Stimulated activated naive B cell treated with anti-CD40 and anti-IgM and Interleukin-4, amounts not matched to agents 10 μg/mL and 1 μg/mL and 100 μg/mL, for 72 hours (primary cell): ENCODE results near the gene ALG6.
"Not testable (repeated sequence)": the region's sequence is repeated elsewhere in the genome, so short reads cannot be mapped to it uniquely, and the experiment has no call there.

Experiments used
- ATAC-seq, 2 donors: fragments of 150-1000 bp; cut with Tn5 transposase; replicated peaks; 2 replicates each; pipeline ENCODE4 v1.10.0; 2021; ENCODE audit warnings: moderate library complexity in 1 of 2
- DNase-seq: peaks from one replicate; pipeline ENCODE4 v3.0.0; 2021
- H3K27ac Mint-ChIP-seq: one replicate; pipeline ENCODE4 v1.8.0; 2022; ENCODE audit warnings: mild to moderate bottlenecking, mixed read lengths
- H3K27me3 Mint-ChIP-seq, 2 donors: one replicate each; pipeline ENCODE4 v1.8.0; 2022; ENCODE audit warnings: mixed read lengths in 2 of 2
- H3K36me3 Mint-ChIP-seq, 2 donors: one replicate each; pipeline ENCODE4 v1.8.0; 2022; ENCODE audit warnings: mixed read lengths in 2 of 2, mild to moderate bottlenecking in 1 of 2
- H3K4me1 Mint-ChIP-seq, 2 donors: one replicate each; pipeline ENCODE4 v1.8.0; 2022; ENCODE audit warnings: mixed read lengths in 2 of 2, mild to moderate bottlenecking in 1 of 2
- H3K4me3 Mint-ChIP-seq, 2 donors: one replicate each; pipeline ENCODE4 v1.8.0; 2022; ENCODE audit warnings: mild to moderate bottlenecking in 2 of 2, mixed read lengths in 2 of 2, moderate library complexity in 1 of 2
- H3K9me3 Mint-ChIP-seq, 2 donors: one replicate each; pipeline ENCODE4 v1.8.0; 2022; ENCODE audit warnings: mixed read lengths in 2 of 2, mild to moderate bottlenecking in 1 of 2

The ALG6 gene

DNA sequence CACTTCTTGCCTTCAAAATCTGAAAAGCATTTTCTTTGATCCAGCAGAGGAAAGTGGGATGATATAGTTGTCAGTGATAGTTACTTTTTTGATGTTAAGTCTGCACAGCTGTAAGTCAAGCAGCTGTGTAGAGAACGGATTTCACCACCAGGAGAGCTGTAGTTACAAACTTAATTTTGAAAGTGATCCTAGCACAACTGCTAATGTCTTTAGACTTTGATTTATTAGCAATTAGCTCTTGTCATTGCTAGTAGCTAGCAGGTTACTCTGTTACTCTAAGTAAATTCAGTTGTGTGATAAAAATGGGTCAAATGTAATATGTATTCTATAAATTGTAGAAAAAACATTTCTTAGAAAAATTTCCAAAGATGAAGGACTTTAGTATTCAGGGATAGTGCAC, 46.0 kb downstream of the ALG6 start:
- DNase-seq (no peak), ATAC-seq (no peak)
- Mint-ChIP-seq H3K4me1 (no peaks in the 10 kb centered on the region), H3K27me3 (no peaks in the 10 kb centered on the region), H3K27ac (no peak overlapping the region), H3K36me3 (peaks cover 26 to 39% of the 10 kb centered on the region in 2 donors), H3K9me3 (no peaks in the 10 kb centered on the region), H3K4me3 (no peak overlapping the region)

DNA sequence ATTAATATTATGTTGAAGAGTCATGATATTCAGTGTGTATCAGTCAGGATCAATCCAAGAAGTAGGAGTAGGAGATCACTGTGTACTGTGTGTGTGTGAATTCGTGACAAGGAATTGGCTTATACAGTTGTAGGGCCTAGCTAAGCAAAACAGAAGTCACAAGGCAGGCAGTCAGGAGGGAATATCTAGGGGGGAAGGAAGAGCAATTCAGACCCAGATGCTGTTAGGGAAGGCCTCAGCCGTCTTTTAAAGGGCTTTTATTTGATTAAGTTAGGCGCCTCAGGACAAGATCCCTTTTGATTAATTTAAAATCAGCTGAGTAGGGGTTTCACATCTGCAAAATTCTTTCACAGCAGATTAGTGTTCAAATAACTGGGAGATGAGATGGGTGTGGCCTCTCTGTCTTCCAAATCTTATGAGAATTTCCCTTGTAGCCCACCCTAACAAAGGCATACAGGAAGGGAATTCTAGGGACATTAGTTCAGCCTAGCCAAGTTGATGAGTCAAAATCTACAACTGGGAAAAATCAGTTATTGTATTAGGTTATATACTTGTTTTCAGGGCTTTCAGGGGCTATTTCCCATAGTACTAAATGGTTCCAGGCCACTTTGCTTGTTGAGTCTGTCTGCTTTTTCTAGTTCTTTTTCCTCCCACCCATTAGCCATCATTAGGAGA, 47.4 kb downstream of the ALG6 start:
- no peak for ATAC-seq
- no peak overlapping the region for H3K4me3 Mint-ChIP-seq
- no peaks in the 10 kb centered on the region for H3K27me3 Mint-ChIP-seq
- H3K4me1 Mint-ChIP-seq: no peaks in the 10 kb centered on the region
- peaks cover 27 to 44% of the 10 kb centered on the region in 2 donors for H3K36me3 Mint-ChIP-seq
- H3K27ac Mint-ChIP-seq: no peak overlapping the region
- DNase-seq: no peak
- no peaks in the 10 kb centered on the region for H3K9me3 Mint-ChIP-seq

DNA sequence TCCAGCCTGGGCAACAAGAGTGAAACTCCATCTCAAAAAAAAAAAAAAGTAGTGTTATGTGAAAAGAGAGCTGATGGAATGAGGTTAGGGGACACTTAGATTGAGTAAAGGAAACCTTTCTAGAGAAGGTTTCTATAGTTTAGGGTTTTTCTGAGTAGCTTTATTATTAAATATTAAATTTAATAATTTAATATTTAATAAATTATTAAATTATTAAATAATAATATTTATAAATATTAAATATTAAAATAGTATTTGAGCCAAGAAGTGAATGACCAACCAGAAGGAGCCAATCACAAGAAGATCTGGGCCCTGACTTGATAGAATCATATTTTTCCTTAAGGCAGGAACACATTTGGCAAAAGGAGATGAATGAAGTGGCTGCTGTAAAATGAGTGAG, 50.7 kb downstream of the ALG6 start:
- no peaks in the 10 kb centered on the region for H3K4me1 Mint-ChIP-seq
- no peak overlapping the region for H3K27ac Mint-ChIP-seq
- H3K36me3 Mint-ChIP-seq: peaks cover 30 to 50% of the 10 kb centered on the region in 2 donors
- H3K27me3 Mint-ChIP-seq: no peaks in the 10 kb centered on the region
- no peak overlapping the region for H3K4me3 Mint-ChIP-seq
- ATAC-seq (no peak), DNase-seq (no peak)
- H3K9me3 Mint-ChIP-seq: no peaks in the 10 kb centered on the region

DNA sequence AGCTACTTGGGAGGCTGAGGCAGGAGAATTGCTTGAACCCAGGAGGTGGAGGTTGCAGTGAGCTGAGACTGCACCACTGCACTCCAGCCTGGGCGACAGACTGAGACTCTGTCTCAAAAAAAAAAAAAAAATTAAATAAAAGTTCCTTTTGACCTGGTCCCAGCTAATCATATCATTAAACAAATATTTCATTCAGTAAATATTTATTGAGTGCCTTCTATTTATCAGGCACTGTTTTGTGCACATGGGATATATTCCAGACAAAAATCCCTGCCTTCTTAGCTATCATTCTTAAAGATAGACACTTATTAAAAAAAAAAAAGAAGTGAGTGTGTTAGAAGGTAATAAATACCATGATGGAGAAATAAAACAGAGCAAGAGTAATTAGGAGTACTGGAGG, 53.3 kb downstream of the ALG6 start:
- not testable (repeated sequence) for H3K4me1 Mint-ChIP-seq, ATAC-seq, DNase-seq, H3K4me3 Mint-ChIP-seq, H3K27me3 Mint-ChIP-seq, H3K9me3 Mint-ChIP-seq, H3K27ac Mint-ChIP-seq
- H3K36me3 Mint-ChIP-seq: peaks cover 26 to 38% of the 10 kb centered on the region in 2 donors

DNA sequence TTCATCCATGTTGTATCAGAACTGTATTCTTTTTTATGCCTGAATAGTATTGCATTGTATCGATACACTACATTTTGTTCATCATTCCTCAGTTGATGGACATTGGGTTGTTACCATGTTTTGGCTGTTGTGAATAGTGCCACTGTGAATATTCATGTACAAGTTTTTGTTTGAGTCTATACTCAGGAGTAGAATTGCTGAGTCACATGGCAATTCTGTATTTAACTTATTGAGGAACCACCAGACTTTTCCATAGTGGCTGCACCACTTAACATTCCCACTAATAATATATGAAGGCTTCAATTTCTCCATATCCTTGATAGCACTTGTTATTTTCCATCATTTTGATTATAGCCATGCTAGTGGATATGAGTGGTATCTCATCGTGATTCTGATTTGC, 56.2 kb downstream of the ALG6 start:
- Mint-ChIP-seq H3K27ac (no peak overlapping the region), H3K4me3 (no peak overlapping the region)
- no peak for DNase-seq

DNA sequence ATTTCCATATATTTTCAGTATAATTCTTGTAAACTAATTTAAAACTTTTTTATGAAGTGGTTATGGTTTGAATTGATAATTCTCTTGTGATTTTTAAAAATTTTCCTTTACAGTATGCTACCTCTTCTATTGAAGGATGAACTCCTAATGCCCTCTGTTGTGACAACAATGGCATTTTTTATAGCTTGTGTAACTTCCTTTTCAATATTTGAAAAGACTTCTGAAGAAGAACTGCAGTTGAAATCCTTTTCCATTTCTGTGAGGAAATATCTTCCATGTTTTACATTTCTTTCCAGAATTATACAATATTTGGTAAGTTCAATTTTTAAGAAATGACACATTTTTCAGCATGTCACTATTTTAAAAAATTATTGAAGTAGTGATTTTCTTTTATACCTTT, 61.4 kb downstream of the ALG6 start:
- ATAC-seq: no peak
- DNase-seq: no peak
- Mint-ChIP-seq H3K27me3 (no peaks in the 10 kb centered on the region), H3K4me1 (no peaks in the 10 kb centered on the region), H3K36me3 (peaks cover 15 to 23% of the 10 kb centered on the region in 2 donors), H3K4me3 (no peak overlapping the region), H3K9me3 (peaks cover 3 to 4% of the 10 kb centered on the region in 2 donors), H3K27ac (no peak overlapping the region)

More for the DNA sequence above, 56.2 kb downstream of the ALG6 start:
- Mint-ChIP-seq H3K4me1 (no peaks in the 10 kb centered on the region), H3K9me3 (no peaks in the 10 kb centered on the region), H3K36me3 (peaks cover 16 to 25% of the 10 kb centered on the region in 2 donors), H3K27me3 (no peaks in the 10 kb centered on the region)
- ATAC-seq: no peak

DNA sequence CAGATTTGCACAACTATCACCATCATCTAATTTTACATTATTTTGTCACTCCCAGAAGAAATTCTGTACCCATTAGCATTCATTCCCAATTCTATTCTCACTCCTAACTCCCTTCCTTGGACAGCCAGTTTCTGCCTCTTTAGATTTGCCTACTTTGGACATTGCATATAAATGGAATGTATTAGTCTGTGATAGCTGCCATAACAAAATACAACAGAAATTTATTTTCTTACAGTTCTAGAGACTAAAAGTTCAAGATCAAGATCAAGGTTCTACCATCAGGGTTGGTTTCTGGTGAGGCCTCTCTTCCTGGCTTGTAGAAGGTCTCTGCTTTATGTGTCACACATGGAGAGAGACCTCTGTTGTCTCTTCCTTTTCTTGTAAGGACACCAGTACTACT, 61.9 kb downstream of the ALG6 start:
- H3K4me3 Mint-ChIP-seq: no peak overlapping the region
- no peak for DNase-seq
- H3K36me3 Mint-ChIP-seq: peaks cover 15 to 23% of the 10 kb centered on the region in 2 donors
- no peak overlapping the region for H3K27ac Mint-ChIP-seq
- no peaks in the 10 kb centered on the region for H3K27me3 Mint-ChIP-seq
- no peaks in the 10 kb centered on the region for H3K4me1 Mint-ChIP-seq
- H3K9me3 Mint-ChIP-seq: peaks cover 3 to 4% of the 10 kb centered on the region in 2 donors
- ATAC-seq: no peak

DNA sequence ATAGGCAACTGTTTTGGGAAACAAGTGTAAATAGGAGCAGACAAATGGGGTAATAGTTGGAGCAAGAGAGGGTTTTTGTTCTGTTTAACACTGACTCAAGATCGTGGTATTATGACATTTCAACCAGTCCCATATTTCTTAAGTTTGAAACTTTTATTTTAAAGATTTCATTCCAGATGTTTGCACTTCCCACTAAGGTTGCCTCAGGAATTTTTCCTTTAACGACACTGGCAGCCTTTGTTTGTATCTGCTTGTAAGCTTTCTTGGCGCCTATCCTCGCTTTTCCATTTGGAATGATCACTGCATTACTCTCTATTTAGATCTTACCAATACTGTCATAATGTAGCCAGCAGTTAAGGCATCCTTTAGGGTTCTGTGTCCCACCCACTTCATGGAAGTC, 67.7 kb downstream of the ALG6 start:
- peaks cover 9 to 10% of the 10 kb centered on the region in 2 donors for H3K36me3 Mint-ChIP-seq
- ATAC-seq (no peak), DNase-seq (no peak)
- no peaks in the 10 kb centered on the region for H3K4me1 Mint-ChIP-seq
- no peak overlapping the region for H3K27ac Mint-ChIP-seq
- H3K4me3 Mint-ChIP-seq: no peak overlapping the region
- no peaks in the 10 kb centered on the region for H3K27me3 Mint-ChIP-seq
- H3K9me3 Mint-ChIP-seq: no peaks in the 10 kb centered on the region

DNA sequence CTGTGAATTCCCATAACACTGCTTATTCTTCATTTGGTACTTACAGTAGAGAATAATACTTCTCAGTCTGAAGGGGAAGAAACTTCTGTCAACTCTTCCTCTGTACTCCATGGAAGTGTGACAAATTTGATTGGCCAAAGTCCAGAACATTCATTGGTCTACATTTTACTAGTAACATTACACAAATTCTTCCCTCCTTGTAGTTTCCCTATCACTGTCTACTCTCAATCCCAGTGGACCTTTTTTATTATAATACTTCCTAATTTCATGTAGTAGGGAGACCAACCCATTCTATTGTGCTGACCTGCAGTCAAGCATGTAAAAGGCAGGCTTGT, 74.7 kb downstream of the ALG6 start:
- Mint-ChIP-seq H3K4me3 (no peak overlapping the region), H3K9me3 (no peaks in the 10 kb centered on the region), H3K27ac (no peak overlapping the region), H3K36me3 (peaks cover 1 to 10% of the 10 kb centered on the region in 2 donors), H3K27me3 (no peaks in the 10 kb centered on the region), H3K4me1 (peaks cover 3 to 13% of the 10 kb centered on the region in 2 donors)
- no peak for DNase-seq
- no peak for ATAC-seq

DNA sequence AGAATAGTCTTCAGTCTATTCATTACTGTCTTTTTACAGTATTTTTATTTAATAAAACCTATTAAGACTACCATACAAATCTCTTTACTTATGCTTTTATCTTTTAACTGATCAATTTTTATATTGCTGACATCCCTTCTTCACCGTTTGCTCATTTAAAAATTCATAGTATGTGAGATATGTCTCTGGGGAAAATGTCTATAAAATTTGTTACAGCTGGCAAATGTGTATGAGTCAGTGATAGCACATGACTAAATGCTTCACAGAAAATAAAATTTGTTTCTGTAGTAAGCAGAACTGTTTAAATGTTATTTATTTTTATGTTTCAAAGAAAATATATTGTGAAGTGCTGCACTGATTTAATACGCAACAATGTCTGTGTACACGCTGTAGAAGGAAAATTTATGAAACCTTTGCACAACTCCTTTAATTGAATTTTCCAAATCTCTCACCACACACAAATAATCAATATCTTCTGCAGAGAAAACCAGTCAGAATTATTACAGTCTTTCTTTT, 81.4 kb downstream of the ALG6 start:
- H3K9me3 Mint-ChIP-seq: no peaks in the 10 kb centered on the region
- ATAC-seq (no peak), DNase-seq (no peak)
- no peak overlapping the region for H3K4me3 Mint-ChIP-seq
- H3K36me3 Mint-ChIP-seq: peaks cover 2 to 7% of the 10 kb centered on the region in 2 donors
- no peak overlapping the region for H3K27ac Mint-ChIP-seq
- no peaks in the 10 kb centered on the region for H3K4me1 Mint-ChIP-seq
- no peaks in the 10 kb centered on the region for H3K27me3 Mint-ChIP-seq

DNA sequence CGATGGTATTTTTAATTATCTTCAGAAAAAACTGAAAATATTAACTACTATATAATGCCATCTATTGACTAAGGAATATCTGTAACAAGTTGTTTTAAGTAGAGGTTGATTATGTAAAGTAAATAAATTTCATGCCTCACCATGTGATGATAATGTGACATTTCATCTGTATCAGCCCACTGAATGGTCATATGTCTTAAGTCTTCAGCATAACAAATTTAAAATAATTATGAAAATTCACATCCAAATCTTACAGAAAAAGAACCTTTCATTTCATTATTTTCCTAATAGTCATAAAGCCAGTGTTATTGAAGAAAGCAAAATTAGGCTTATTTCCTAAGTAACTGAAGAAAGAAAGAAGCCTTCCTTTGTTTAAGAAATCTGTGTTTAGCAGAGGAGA, 83.0 kb downstream of the ALG6 start:
- H3K4me3 Mint-ChIP-seq: no peak overlapping the region
- no peak overlapping the region for H3K27ac Mint-ChIP-seq
- no peaks in the 10 kb centered on the region for H3K4me1 Mint-ChIP-seq
- no peaks in the 10 kb centered on the region for H3K27me3 Mint-ChIP-seq
- DNase-seq (no peak), ATAC-seq (no peak)
- no peaks in the 10 kb centered on the region for H3K9me3 Mint-ChIP-seq
- peaks cover 2 to 7% of the 10 kb centered on the region in 2 donors for H3K36me3 Mint-ChIP-seq

DNA sequence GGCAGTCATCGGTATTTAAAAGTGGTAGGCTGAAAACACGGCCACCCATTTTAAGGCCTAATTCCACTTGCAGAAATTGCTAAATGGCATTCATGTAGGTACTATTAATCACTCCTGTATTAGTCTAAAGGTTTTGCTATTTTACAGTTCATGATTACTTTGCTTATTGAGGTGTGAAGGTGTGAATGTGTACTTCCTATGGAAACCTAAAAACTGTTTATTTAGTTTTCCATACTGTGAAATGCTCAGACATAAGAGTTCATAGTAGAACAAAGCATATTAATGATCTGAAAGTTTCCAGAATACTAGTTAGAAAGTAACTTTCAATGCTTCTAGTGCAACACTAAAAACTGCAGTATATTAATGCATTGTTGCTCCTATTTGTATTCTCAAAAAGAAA, 85.8 kb downstream of the ALG6 start:
- no peak overlapping the region for H3K27ac Mint-ChIP-seq
- H3K9me3 Mint-ChIP-seq: no peaks in the 10 kb centered on the region
- ATAC-seq: no peak
- no peak for DNase-seq
- H3K36me3 Mint-ChIP-seq: peaks cover 5 to 12% of the 10 kb centered on the region in 2 donors
- no peak overlapping the region for H3K4me3 Mint-ChIP-seq
- no peaks in the 10 kb centered on the region for H3K4me1 Mint-ChIP-seq
- H3K27me3 Mint-ChIP-seq: no peaks in the 10 kb centered on the region

DNA sequence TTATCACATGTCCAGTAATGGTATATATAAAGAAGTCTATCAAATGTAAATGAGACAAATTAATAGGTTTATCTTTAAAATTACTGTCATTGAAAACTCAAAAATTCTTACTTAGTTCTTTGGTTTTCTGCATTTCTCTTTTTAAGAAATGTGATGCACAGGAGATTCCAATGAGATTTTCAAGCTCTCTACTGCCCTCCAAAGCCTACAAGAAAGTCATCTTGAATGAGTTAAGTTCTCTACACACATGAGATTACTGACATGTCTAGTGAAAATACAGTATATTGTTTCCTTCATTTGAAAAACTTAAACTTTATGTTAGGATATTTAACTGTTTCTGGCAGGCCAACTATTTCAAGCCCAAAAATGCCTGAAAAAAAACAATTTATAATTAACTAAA, 86.8 kb downstream of the ALG6 start:
- no peak overlapping the region for H3K4me3 Mint-ChIP-seq
- no peak overlapping the region for H3K27ac Mint-ChIP-seq
- H3K9me3 Mint-ChIP-seq: no peaks in the 10 kb centered on the region
- peaks cover 8 to 17% of the 10 kb centered on the region in 2 donors for H3K36me3 Mint-ChIP-seq
- no peak for ATAC-seq
- H3K27me3 Mint-ChIP-seq: no peaks in the 10 kb centered on the region
- H3K4me1 Mint-ChIP-seq: no peaks in the 10 kb centered on the region
- no peak for DNase-seq

DNA sequence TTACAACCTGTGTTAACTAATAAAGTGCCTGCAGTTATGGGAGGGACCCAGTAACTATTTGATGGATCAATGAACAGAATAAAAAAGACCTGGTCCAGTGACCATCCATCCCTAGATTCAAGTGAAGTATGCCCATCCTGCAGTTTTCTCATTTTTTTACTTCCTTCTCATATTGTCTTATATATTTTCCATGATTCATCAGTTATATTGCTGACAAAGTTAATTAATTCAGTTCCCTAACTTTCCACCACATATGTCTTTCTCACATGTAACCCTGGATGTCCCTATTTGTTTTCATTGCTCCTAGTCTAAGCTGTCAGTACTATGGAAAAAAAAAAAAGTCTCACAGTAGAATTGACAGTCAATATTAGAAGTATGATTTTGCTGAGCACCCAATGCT, 91.3 kb downstream of the ALG6 start:
- ATAC-seq: no peak
- Mint-ChIP-seq H3K27ac (no peak overlapping the region), H3K4me3 (no peak overlapping the region), H3K36me3 (peaks cover 27 to 36% of the 10 kb centered on the region in 2 donors), H3K27me3 (no peaks in the 10 kb centered on the region), H3K4me1 (no peaks in the 10 kb centered on the region), H3K9me3 (peaks cover 0 to 5% of the 10 kb centered on the region in 2 donors)
- no peak for DNase-seq

DNA sequence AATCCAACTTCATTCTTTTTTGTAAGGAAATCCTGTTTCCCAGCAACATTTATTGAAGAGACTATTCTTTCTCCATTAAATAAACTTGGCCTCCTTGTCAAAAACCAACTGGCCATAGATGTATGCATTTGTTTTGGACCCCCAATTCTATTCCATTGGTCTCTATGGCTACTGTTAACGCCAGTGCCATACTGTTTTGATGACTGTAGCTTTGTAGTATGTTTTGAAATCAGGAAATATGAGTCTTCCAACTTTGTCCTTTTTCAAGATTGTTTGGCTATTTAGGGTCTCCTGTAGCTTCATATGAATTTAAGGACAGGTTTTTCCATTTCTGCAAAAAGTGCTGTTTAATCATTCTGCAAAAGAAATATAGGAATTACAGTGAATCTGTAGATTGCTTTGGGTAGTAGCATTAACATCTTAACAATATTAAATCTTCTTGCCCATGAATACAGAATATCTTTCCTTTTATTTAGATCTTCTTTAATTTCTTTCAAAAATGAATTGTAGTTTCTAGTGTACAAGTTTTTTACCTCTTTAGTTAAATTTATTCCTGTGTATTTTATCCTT, 94.3 kb downstream of the ALG6 start:
- peaks cover 27 to 40% of the 10 kb centered on the region in 2 donors for H3K36me3 Mint-ChIP-seq
- peaks cover 0 to 5% of the 10 kb centered on the region in 2 donors for H3K9me3 Mint-ChIP-seq
- no peaks in the 10 kb centered on the region for H3K27me3 Mint-ChIP-seq
- no peak overlapping the region for H3K4me3 Mint-ChIP-seq
- H3K4me1 Mint-ChIP-seq: no peaks in the 10 kb centered on the region
- ATAC-seq (no peak), DNase-seq (no peak)
- no peak overlapping the region for H3K27ac Mint-ChIP-seq
